Activated T-helper 1 cell treated with anti-CD3 and anti-CD28 coated beads, Interleukin-12 subunit alpha, Interleukin-12 subunit beta, Interleukin-2, Interleukin-4 antibody, amounts not matched to agents 30 ng/mL and 10 ng/mL and 1 ng/mL, durations not matched to agents 14 hours and 24 hours and 36 hours (primary cell): ENCODE results near the gene AP1S3. TPM values are rescaled to one million over a fixed set of nuclear protein-coding genes. Genes with fewer than 3 reads are reported as not detected.
"Not testable (repeated sequence)": the region's sequence is repeated elsewhere in the genome, so short reads cannot be mapped to it uniquely, and the experiment has no call there.

Experiments used
- DNase-seq: peaks from one replicate; pipeline ENCODE4 v3.0.0; 2021; ENCODE audit warnings: low spot score
- H3K27ac Mint-ChIP-seq: one replicate; pipeline ENCODE4 v1.8.0; 2021; ENCODE audit warnings: mild to moderate bottlenecking, mixed read lengths
- H3K27me3 Mint-ChIP-seq: one replicate; pipeline ENCODE4 v1.8.0; 2022; ENCODE audit warnings: mild to moderate bottlenecking, moderate library complexity, mixed read lengths; ENCODE audit not compliant: insufficient read depth
- H3K36me3 Mint-ChIP-seq: one replicate; pipeline ENCODE4 v1.8.0; 2021; ENCODE audit warnings: low read depth, mixed read lengths
- H3K4me1 Mint-ChIP-seq: one replicate; pipeline ENCODE4 v1.8.0; 2021; ENCODE audit warnings: low read depth, mixed read lengths
- H3K4me3 Mint-ChIP-seq: one replicate; pipeline ENCODE4 v1.8.0; 2021; ENCODE audit warnings: mild to moderate bottlenecking, moderate library complexity, mixed read lengths
- H3K9me3 Mint-ChIP-seq: one replicate; pipeline ENCODE4 v1.8.0; 2021; ENCODE audit warnings: mixed read lengths
- intact Hi-C: fragments of 100-400 bp; cut with micrococcal nuclease; formaldehyde crosslinking; loops from one replicate; pipeline ENCODE4 v1.15.1; 2024
- total RNA-seq: library from RNA; stranded (reverse); gene quantifications from 2 replicates; pipeline ENCODE4 v1.2.3, GENCODE V29; 2022

AP1S3 gene
- total RNA-seq: 11.9 and 14.4 TPM in 2 replicates

DNA sequence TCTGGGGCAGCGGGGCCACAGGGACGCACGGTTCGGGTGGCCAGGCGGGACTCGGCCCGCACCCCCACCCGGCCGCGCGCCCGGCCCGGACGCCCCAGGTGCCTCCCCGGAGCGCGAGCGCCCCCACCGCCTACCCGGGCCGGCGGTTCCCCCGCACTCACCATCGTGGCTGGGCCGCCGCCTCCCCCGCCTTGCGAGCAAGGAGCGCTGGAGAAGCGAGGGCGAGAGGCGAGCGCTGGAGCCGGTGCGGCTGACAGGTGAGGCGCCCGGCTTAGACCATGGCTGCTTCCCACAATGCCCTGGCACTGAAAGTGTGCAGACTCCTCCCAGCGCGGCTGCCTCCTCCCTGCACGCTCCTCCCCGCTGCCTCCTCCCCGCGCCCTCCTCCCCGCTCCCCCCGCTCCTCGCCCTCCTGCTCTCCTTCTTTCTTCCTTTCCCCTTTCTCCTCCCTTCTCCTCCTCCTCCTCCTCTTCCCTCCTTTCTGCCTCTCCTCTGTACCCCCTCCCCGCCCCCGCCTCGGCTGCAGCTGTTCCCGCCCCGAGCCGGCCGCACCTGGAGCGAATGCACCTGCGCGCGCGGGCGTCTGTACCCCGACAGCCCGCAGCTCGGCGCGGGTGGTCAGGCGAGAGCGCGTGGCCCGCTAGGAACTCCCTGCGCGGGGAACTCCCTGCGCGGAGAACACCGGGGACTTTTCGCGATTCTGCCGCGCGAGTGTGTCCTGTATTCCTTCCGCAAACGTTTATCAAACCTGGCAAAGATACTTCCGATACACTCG, at the start of gene AP1S3:
AP1S3 (minus strand) TSS at position 296 of the 775 bp plus-strand sequence; CDS start at position 164, 132 bp downstream.
- peak; percentile 63 for DNase-seq
- H3K36me3 Mint-ChIP-seq: peaks cover 3% of the 10 kb centered on the region
- peaks cover 7% of the 10 kb centered on the region for H3K27me3 Mint-ChIP-seq
- peak within 1 kb of the TSS; percentile 92 for H3K4me3 Mint-ChIP-seq
- intact Hi-C loops: loop anchor here (1.0 to 5.0 kb wide), 6 partner anchors 75 to 1180 kb away; partner anchors contain the start of genes FARSB, MRPL44, SERPINE2 and WDFY1
- peak within 1 kb of the TSS; percentile 76 for H3K27ac Mint-ChIP-seq
- H3K4me1 Mint-ChIP-seq: peaks cover 12% of the 10 kb centered on the region
- H3K9me3 Mint-ChIP-seq: no peaks in the 10 kb centered on the region

DNA sequence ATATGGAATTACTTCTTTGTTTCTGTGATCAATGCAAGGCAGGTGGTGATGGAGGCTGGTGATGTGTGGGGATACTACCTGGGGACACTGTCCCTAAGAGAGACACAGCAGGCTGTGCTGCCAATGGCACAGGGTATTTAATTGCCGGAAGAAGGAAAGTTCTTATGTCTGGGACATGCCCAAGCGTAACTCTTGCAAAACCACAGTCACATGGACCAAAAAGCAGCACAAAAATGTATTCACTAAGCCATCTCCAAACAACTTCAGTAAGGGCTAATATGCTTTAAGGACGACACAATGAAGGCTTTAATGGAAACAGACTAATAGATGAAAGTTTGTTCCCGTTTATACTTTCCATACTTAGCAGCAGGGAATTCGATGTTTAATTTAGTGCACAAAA, 49.7 kb upstream of the AP1S3 start:
- no peaks in the 10 kb centered on the region for H3K27me3 Mint-ChIP-seq
- DNase-seq: no peak
- H3K4me3 Mint-ChIP-seq: no peak overlapping the region
- H3K27ac Mint-ChIP-seq: no peak overlapping the region
- peaks cover 40% of the 10 kb centered on the region for H3K36me3 Mint-ChIP-seq
- peaks cover 22% of the 10 kb centered on the region for H3K4me1 Mint-ChIP-seq
- peaks cover 7% of the 10 kb centered on the region for H3K9me3 Mint-ChIP-seq
- intact Hi-C loops: no loop called here

DNA sequence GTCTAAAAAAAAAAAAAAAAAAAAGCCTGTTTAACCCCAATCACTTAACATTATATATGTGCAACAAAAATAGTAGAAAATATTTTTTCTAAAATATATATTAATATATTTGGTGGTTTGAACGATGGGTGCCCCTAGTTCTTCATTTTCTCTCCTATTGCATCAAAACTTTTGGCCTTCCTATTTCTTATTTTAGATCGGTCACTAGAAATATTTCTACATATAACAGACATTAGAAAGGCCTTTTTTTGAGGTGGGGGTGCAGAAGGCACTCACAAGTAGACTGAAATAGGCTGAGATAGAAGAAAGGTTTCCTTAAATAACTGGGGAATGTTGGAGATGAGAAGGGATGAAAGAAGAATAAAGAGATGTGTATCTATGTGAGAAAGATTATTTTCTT, 49.3 kb upstream of the AP1S3 start:
- peaks cover 22% of the 10 kb centered on the region for H3K4me1 Mint-ChIP-seq
- peaks cover 7% of the 10 kb centered on the region for H3K9me3 Mint-ChIP-seq
- no peak for DNase-seq
- no peak overlapping the region for H3K4me3 Mint-ChIP-seq
- intact Hi-C loops: no loop called here
- H3K27me3 Mint-ChIP-seq: no peaks in the 10 kb centered on the region
- H3K27ac Mint-ChIP-seq: no peak overlapping the region
- H3K36me3 Mint-ChIP-seq: peaks cover 42% of the 10 kb centered on the region

DNA sequence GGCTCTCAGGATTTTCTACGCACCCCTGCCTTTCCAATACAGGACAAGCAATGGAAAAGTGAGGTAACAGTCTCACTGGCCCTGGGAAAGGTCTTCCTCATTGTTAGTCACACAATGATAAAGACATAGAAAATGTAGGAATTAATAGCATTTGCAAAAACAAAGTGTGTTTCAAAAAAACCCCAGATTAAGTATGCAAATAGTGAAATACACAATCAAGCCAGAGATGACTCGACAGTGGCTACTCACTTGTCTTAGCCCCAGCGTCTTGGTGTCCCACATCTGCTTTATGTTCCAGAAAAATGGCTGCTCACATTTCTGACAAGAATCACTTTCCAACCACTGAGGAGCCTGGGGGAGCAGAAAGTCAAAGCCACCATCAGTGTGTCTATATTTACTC, 47.0 kb upstream of the AP1S3 start:
- intact Hi-C loops: no loop called here
- no peak for DNase-seq
- Mint-ChIP-seq H3K9me3 (peaks cover 4% of the 10 kb centered on the region), H3K27me3 (no peaks in the 10 kb centered on the region), H3K27ac (peak overlapping the region; percentile 29), H3K4me3 (no peak overlapping the region), H3K4me1 (peaks cover 19% of the 10 kb centered on the region), H3K36me3 (peaks cover 41% of the 10 kb centered on the region)

DNA sequence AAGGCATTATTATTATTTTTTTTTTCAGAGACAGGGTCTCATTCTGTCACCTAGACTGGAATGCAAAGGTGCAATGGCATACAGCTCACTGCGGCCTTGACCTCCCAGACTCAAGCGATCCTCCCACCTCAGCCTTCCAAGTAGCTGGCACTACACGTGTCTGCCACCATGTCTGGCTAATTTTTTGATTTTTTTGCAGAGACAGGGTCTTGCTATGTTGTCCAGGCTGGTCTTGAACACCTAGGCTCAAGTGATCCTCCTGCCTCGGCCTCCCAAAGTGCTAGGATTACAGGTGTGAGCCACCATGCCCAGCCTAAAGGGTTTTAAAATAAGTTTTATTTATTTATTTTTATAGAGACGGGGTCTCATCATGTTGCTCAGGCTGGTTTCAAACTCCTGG, 45.3 kb upstream of the AP1S3 start:
- intact Hi-C loops: no loop called here
- Mint-ChIP-seq H3K4me3 (no peak overlapping the region), H3K9me3 (no peaks in the 10 kb centered on the region), H3K27ac (no peak overlapping the region), H3K27me3 (no peaks in the 10 kb centered on the region), H3K4me1 (peaks cover 14% of the 10 kb centered on the region), H3K36me3 (peaks cover 45% of the 10 kb centered on the region)
- no peak for DNase-seq

DNA sequence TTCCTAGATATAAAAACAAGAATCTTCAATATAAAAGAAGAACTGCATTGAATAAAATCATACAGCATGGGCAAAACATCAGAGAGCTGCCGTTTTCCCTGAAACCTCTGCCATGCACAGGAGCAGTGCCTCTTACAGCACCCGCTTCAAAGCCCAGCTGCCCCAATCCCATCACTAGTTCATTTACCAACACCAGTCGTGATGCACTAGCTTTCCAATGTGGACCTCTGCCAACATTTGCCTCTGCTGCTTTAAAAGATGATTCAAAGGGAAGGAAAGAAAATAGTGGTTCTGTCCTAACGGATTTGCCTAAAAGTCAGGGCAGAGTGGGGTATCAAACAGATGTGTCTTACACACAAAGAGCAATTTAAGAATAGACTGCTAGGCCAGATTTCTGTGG, 43.4 kb upstream of the AP1S3 start:
- no peaks in the 10 kb centered on the region for H3K27me3 Mint-ChIP-seq
- H3K4me1 Mint-ChIP-seq: peaks cover 9% of the 10 kb centered on the region
- no peak for DNase-seq
- H3K36me3 Mint-ChIP-seq: peaks cover 47% of the 10 kb centered on the region
- no peak overlapping the region for H3K27ac Mint-ChIP-seq
- intact Hi-C loops: no loop called here
- no peaks in the 10 kb centered on the region for H3K9me3 Mint-ChIP-seq
- H3K4me3 Mint-ChIP-seq: no peak overlapping the region

DNA sequence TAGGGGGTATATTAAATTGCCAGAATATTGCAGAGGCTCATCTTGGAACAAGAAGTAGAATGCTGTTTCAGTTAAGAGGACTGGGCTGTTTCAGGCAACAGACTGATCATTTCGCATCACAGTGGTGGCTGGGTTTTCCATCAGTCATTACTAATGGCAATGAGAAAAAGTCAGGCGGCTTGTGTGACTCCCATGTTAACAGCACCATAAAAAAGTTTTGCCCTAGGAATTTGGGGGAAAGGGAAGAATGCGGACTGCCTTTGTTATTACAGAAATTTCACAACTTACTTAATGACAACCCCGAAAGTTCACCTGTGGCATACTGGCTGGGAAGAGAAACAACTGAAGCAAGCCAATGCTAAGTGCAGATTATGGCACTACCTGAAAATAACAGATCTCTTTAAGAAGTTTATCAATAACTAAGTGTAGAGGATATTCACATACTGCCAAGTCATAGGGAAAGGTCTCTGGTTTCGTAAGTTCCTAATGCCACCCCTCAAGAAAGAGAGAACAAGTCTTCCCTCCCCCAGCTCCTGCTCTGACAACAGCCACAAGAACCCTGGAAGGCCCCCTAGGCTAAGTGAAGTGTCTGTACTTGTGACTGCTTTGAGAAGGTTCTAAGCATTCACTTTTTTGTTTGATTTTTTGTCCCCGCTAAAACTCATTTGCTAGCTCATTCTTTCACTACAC, 40.5 kb upstream of the AP1S3 start:
- no peaks in the 10 kb centered on the region for H3K9me3 Mint-ChIP-seq
- DNase-seq: no peak
- no peaks in the 10 kb centered on the region for H3K27me3 Mint-ChIP-seq
- no peak overlapping the region for H3K4me3 Mint-ChIP-seq
- H3K4me1 Mint-ChIP-seq: no peaks in the 10 kb centered on the region
- intact Hi-C loops: no loop called here
- H3K27ac Mint-ChIP-seq: no peak overlapping the region
- H3K36me3 Mint-ChIP-seq: peaks cover 48% of the 10 kb centered on the region

DNA sequence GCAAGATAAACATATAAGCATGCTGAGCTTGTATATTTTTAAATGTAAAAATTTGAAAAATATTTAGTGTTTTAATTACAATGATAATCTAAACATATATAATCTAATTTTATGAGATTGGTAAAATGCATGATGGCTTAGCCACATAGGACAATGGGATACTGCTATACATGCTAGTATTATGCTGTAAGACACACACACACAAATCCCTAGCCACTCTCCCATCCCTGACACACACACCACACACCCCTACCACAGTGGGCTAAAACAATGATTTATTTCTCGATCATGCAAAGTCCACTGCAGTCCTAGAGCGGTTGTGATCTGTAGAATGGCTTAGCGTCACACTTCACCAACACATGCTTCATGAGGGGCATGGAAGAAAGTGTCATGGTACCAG, 36.3 kb upstream of the AP1S3 start:
- Mint-ChIP-seq H3K36me3 (peaks cover 39% of the 10 kb centered on the region), H3K9me3 (no peaks in the 10 kb centered on the region), H3K4me3 (no peak overlapping the region), H3K27ac (no peak overlapping the region), H3K4me1 (no peaks in the 10 kb centered on the region), H3K27me3 (no peaks in the 10 kb centered on the region)
- no peak for DNase-seq
- intact Hi-C loops: no loop called here

DNA sequence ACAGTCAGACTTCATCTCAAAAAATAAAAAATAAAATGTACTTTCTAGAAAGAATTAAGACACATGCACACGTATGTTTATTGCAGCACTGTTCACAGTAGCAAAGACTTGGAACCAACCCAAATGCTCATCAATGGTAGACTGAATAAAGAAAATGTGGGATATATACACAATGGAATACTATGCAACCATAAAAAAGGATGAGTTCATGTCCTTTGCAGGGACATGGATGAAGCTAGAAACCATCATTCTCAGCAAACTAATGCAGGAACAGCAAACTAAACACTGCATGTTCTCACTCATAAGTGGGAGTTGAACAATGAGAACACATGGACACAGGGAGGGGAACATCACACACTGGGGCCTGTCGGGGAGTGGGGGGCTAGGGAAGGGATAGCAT, 35.4 kb upstream of the AP1S3 start:
- H3K4me3 Mint-ChIP-seq, DNase-seq, H3K27ac Mint-ChIP-seq, H3K4me1 Mint-ChIP-seq, H3K9me3 Mint-ChIP-seq, intact Hi-C loops, H3K27me3 Mint-ChIP-seq: not testable (repeated sequence)
- H3K36me3 Mint-ChIP-seq: peaks cover 32% of the 10 kb centered on the region

DNA sequence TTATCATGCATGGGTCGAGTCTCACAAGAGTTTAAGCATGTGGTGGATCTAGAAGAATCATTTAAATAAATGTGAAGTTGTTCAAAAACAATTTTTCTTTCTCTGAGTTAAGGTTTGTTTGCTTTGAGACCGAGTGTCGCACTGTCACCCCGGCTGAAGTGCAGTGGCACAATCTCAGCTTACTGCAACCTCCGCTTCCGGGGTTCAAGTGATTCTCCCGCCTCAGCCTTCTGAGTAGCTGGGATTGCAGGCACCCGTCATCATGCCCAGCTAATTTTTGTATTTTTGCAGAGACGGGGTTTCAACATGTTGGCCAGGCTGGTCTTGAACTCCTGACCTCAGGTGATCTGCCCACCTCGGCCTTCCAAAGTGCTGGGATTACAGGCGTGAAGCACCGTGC, 34.3 kb upstream of the AP1S3 start:
- H3K9me3 Mint-ChIP-seq, H3K27ac Mint-ChIP-seq, H3K4me1 Mint-ChIP-seq, H3K4me3 Mint-ChIP-seq, H3K27me3 Mint-ChIP-seq, intact Hi-C loops, DNase-seq: not testable (repeated sequence)
- H3K36me3 Mint-ChIP-seq: peaks cover 22% of the 10 kb centered on the region

DNA sequence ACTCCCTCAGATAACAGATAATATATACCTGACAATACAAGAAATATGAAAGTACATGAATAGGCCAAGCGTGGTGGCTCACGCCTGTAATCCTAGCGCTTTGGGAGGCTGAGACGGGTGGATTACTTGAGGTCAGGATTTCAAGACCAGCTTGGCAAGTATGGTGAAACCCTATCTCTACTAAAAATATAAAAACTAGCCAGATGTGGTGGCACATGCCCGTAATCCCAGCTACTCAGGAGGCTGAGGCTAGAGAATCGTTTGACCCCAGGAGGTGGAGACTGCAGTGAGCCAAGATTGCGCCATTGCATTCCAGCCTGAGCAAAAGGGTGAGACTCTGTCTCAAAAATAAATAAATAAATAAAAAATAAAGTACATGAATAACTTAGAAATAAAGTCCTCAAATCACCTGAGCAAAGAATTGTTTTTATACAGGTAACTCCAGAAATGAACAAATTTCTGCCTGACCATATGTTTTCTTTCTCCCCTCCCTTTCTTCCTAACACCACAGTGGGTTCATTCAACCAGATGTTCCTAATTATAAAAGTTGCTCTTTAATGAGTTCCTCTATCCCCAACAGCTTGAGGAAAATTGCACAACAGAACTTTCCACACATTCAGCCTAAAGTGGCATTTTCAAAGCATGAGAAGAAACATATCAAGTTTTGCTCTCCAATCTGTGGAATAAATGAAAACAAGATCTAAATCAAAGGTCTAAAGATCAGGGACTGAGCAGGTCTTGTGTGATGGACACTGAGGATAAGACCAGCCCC, 33.6 kb upstream of the AP1S3 start:
- no peak overlapping the region for H3K27ac Mint-ChIP-seq
- DNase-seq: no peak
- H3K4me1 Mint-ChIP-seq: peaks cover 9% of the 10 kb centered on the region
- intact Hi-C loops: no loop called here
- H3K9me3 Mint-ChIP-seq: no peaks in the 10 kb centered on the region
- H3K36me3 Mint-ChIP-seq: peaks cover 20% of the 10 kb centered on the region
- H3K27me3 Mint-ChIP-seq: no peaks in the 10 kb centered on the region
- H3K4me3 Mint-ChIP-seq: no peak overlapping the region

DNA sequence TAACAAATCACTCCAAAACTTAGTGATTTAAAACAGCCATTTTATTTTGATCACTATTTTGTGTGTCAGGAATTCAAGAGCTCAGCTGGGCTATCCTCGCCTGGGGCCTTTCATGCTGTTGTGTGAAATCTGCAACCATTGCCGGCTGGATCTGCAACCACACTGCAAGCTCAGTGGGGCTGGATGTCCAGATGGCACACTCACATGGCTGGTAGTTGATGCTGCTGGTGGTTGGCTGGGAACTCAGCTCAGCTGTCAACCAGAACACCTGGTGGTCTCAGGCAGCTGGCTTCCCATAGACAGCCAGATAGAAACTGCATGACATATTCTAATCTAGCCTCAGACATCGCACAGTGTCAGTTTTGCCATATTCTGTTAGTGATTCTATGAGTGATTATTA, 30.6 kb upstream of the AP1S3 start:
- Mint-ChIP-seq H3K4me1 (peaks cover 24% of the 10 kb centered on the region), H3K27ac (no peak overlapping the region), H3K36me3 (peaks cover 16% of the 10 kb centered on the region), H3K27me3 (no peaks in the 10 kb centered on the region), H3K9me3 (no peaks in the 10 kb centered on the region), H3K4me3 (no peak overlapping the region)
- DNase-seq: no peak
- intact Hi-C loops: no loop called here
